Karpas-422 (cell line): Measurements from ENCODE around the gene FAM210B. TPM values are rescaled to one million over a fixed set of nuclear protein-coding genes. Genes with fewer than 3 reads are reported as not detected.

Experiments
- DNase-seq: peaks from one replicate; pipeline ENCODE4 v3.0.0-alpha.2; 2015
- H2AFZ ChIP-seq: fragments of 200-600 bp; sonication (generic); 2 replicates; pipeline ENCODE4 v1.6.1; 2014; ENCODE audit warnings: antibody characterized with exemption, low read length, mixed read lengths
- H3K27ac ChIP-seq: fragments of 200-600 bp; sonication (generic); 2 replicates; pipeline ENCODE4 v1.5.1; 2014; ENCODE audit warnings: mild to moderate bottlenecking, low read length, moderate library complexity
- H3K27me3 ChIP-seq: fragments of 200-600 bp; sonication (generic); 2 replicates; pipeline ENCODE4 v1.6.1; 2014; ENCODE audit warnings: low read length, mixed read lengths
- H3K36me3 ChIP-seq: fragments of 200-600 bp; sonication (generic); 2 replicates; pipeline ENCODE4 v1.6.1; 2014; ENCODE audit warnings: low read length, mixed read lengths; ENCODE audit not compliant: insufficient read depth
- H3K4me1 ChIP-seq: fragments of 200-600 bp; sonication (generic); 2 replicates; pipeline ENCODE4 v1.6.1; 2014; ENCODE audit warnings: mild to moderate bottlenecking, low read length, mixed read lengths
- H3K4me2 ChIP-seq: fragments of 200-600 bp; sonication (generic); 2 replicates; pipeline ENCODE4 v1.6.1; 2014; ENCODE audit warnings: low read length, low read depth, mild to moderate bottlenecking; ENCODE audit not compliant: poor library complexity, severe bottlenecking
- H3K4me3 ChIP-seq: fragments of 200-600 bp; sonication (generic); 2 replicates; pipeline ENCODE4 v1.5.1; 2014; ENCODE audit warnings: mild to moderate bottlenecking, antibody characterized with exemption, low read length, mixed read lengths
- H3K79me2 ChIP-seq: fragments of 200-600 bp; sonication (generic); 2 replicates; pipeline ENCODE4 v1.6.1; 2014; ENCODE audit warnings: mild to moderate bottlenecking, low read length, mixed read lengths
- H3K9ac ChIP-seq: fragments of 200-600 bp; sonication (generic); 2 replicates; pipeline ENCODE4 v1.6.0; 2014; ENCODE audit warnings: low read length
- H3K9me2 ChIP-seq: fragments of 200-600 bp; sonication (generic), shearing (Covaris generic); replicated peaks from 2 replicates; pipeline ENCODE4 v1.6.0; 2014; ENCODE audit warnings: mild to moderate bottlenecking, low read length, moderate library complexity; ENCODE audit not compliant: insufficient read depth
- H3K9me3 ChIP-seq: fragments of 300-700, 200-600 bp; sonication (generic); 2 replicates; pipeline ENCODE4 v1.6.1; 2014; ENCODE audit warnings: low read length, mixed read lengths
- H4K20me1 ChIP-seq: fragments of 200-600 bp; sonication (generic); 2 replicates; pipeline ENCODE4 v1.6.1; 2014; ENCODE audit warnings: mild to moderate bottlenecking, antibody characterized with exemption, low read length, low read depth; ENCODE audit not compliant: insufficient read depth
- total RNA-seq: library from RNA; depleted of rRNA; stranded (reverse); fragments of >200 nt; shearing (Covaris generic); gene quantifications from 2 replicates; pipeline ENCODE4 v1.2.3, GENCODE V29; 2014; ENCODE audit warnings: low replicate concordance; rRNA removed

Gene FAM210B, protein sequence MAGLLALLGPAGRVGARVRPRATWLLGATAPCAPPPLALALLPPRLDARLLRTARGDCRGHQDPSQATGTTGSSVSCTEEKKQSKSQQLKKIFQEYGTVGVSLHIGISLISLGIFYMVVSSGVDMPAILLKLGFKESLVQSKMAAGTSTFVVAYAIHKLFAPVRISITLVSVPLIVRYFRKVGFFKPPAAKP
- total RNA-seq: not detected in 2 replicates

DNA sequence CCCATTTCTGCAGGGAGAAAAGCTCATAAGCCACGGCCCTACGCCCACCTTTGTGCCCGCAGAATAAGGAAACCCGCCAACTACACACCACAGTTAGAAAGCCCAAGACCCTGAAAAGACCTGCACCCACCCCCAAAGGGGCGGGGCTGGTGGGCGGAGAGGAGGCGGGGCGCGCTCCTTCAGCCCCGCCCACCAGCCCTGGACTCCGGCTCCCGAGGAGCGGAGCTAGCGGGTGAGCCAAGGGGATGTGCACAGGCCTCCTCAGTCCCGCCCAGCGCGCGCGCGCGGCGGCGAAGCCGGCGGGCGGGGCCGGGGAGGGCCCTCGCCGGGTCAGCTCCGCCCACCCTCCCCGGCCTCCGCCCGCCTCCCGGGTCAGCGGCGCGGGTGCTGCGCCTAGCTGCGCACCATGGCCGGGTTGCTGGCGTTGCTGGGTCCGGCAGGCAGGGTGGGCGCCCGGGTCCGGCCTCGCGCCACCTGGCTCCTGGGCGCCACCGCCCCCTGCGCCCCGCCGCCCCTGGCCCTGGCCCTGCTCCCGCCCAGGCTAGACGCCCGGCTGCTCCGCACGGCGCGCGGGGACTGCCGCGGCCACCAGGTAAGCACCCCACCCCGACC is at the start of gene FAM210B:
Gene FAM210B, plus strand, starts transcription at position 375 of the 612 bp plus-strand sequence. Its CDS starts 32 bp downstream, at position 407.
- Histone ChIP-seq H3K4me2 (no peak within 1 kb of the TSS), H2AFZ (no peak within 1 kb of the TSS), H3K27ac (no peak within 1 kb of the TSS), H3K9ac (no peak within 1 kb of the TSS), H3K27me3 (no peaks in the 10 kb centered on the region), H4K20me1 (0 out of 2 replicates have a peak, but pooled peaks cover 3% of the 10 kb centered on the region), H3K9me3 (no peaks in the 10 kb centered on the region), H3K79me2 (no peaks in the 10 kb centered on the region), H3K4me3 (no peak within 1 kb of the TSS), H3K4me1 (no peaks in the 10 kb centered on the region; the same call in 1 of the 2 replicates), H3K36me3 (no peaks in the 10 kb centered on the region), H3K9me2 (no peaks in the 10 kb centered on the region)
- peak; percentile 79 for DNase-seq

DNA sequence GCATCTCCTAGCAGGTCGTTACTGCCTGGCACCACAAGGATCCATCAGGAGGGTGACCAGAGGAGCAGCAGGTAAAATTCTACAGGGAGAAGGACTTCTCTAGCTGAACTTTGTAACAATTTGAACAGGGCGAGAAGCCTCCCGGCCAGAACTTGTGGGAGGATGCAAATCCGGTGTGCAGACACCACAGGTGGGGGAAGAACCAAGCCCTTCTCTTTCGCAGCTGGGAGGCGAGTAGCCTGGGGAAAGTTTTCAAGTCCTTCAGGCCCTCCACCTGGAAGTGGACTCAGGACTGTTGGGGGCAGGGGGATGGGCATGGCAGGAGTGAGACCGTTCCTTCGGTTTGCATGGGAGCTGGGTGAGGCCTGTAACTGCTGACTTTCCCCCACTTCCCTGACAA is 42.7 kb upstream of the FAM210B start:
- DNase-seq: no peak
- Histone ChIP-seq H3K9ac (no peak overlapping the region), H3K4me3 (no peak overlapping the region), H3K27ac (no peak overlapping the region), H3K4me1 (no peaks in the 10 kb centered on the region), H3K36me3 (no peaks in the 10 kb centered on the region), H2AFZ (no peak overlapping the region), H3K79me2 (no peaks in the 10 kb centered on the region), H3K9me2 (no peaks in the 10 kb centered on the region), H4K20me1 (no peaks in the 10 kb centered on the region), H3K4me2 (no peak overlapping the region), H3K27me3 (no peaks in the 10 kb centered on the region; the same call in 1 of the 2 replicates), H3K9me3 (no peaks in the 10 kb centered on the region)

DNA sequence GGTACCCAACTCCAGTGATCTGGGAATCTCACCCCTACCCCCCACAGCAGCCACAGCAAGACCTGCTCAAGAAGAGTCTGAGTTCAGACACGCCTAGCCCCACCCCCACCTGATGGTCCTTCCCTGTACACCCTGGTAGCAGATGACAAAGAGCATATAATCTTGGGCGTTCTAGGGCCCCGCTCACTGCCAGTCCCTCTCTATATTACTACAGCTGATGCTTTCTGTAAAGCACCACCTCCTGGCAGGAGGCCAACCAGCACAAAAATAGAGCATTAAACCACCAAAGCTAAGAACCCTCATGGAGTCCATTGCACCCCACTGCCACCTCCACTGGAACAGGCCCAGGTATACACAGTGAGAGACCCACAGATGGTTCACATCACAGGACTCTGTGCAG is 42.3 kb upstream of the FAM210B start:
- H3K27ac ChIP-seq: no peak overlapping the region
- no peaks in the 10 kb centered on the region for H3K4me1 ChIP-seq
- no peak overlapping the region for H2AFZ ChIP-seq
- no peaks in the 10 kb centered on the region for H3K36me3 ChIP-seq
- no peaks in the 10 kb centered on the region; the same call in 1 of the 2 replicates for H3K27me3 ChIP-seq
- no peak overlapping the region for H3K4me2 ChIP-seq
- H4K20me1 ChIP-seq: no peaks in the 10 kb centered on the region
- H3K79me2 ChIP-seq: no peaks in the 10 kb centered on the region
- H3K9me2 ChIP-seq: no peaks in the 10 kb centered on the region
- DNase-seq: no peak
- no peaks in the 10 kb centered on the region for H3K9me3 ChIP-seq
- H3K4me3 ChIP-seq: no peak overlapping the region
- no peak overlapping the region for H3K9ac ChIP-seq

DNA sequence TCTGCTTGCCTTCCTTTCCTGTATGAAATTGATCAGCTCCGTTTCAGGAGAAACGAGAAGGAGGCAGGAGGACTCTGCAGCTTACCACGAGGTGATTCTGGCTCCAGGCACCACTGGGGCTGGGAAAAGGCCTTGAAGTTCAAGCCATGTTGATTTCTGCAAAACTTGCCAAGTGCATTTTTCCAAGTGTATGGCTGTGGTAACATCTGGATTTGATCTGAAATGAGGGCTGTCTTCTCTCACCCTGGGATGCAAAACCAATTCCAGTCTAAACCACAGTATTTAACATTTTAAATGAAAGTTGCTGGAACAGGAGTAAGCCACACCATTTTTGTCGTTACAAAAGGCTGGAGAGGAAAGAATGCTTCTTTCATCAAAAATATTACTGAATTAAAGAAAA is 36.1 kb upstream of the FAM210B start:
- DNase-seq: peak; percentile 24
- Histone ChIP-seq H3K9me2 (no peaks in the 10 kb centered on the region), H4K20me1 (no peaks in the 10 kb centered on the region), H3K27ac (no peak overlapping the region), H3K4me3 (no peak overlapping the region), H3K79me2 (no peaks in the 10 kb centered on the region), H3K4me1 (no peaks in the 10 kb centered on the region), H3K36me3 (no peaks in the 10 kb centered on the region), H3K4me2 (no peak overlapping the region), H3K9ac (no peak overlapping the region), H3K27me3 (no peaks in the 10 kb centered on the region), H2AFZ (no peak overlapping the region), H3K9me3 (no peaks in the 10 kb centered on the region)

DNA sequence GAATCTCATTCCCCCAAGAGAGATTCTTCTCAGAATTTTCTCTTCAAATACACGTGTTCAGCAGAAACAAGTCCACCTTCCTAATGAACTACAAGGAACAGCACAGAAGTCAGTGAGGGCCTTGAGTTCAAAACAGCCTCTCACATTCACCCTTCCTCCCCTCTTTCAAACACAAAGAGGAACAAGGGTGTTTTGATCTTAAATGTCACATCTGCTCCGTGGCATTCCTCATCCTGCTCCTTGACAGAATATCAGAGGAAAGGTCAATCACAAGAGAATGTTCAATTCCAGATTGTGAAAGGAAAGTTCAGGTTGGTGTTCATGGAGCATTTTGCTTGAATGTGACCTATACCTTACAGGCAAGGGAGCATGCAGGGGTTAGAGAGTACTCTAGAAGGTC is 35.6 kb upstream of the FAM210B start:
- DNase-seq: peak; percentile 29
- H3K4me1 ChIP-seq: no peaks in the 10 kb centered on the region
- H2AFZ ChIP-seq: no peak overlapping the region
- H3K79me2 ChIP-seq: no peaks in the 10 kb centered on the region
- no peak overlapping the region for H3K4me3 ChIP-seq
- no peak overlapping the region for H3K9ac ChIP-seq
- H3K36me3 ChIP-seq: no peaks in the 10 kb centered on the region
- no peak overlapping the region for H3K27ac ChIP-seq
- no peak overlapping the region for H3K4me2 ChIP-seq
- H3K9me3 ChIP-seq: no peaks in the 10 kb centered on the region
- no peaks in the 10 kb centered on the region for H3K27me3 ChIP-seq
- H4K20me1 ChIP-seq: no peaks in the 10 kb centered on the region
- H3K9me2 ChIP-seq: no peaks in the 10 kb centered on the region

DNA sequence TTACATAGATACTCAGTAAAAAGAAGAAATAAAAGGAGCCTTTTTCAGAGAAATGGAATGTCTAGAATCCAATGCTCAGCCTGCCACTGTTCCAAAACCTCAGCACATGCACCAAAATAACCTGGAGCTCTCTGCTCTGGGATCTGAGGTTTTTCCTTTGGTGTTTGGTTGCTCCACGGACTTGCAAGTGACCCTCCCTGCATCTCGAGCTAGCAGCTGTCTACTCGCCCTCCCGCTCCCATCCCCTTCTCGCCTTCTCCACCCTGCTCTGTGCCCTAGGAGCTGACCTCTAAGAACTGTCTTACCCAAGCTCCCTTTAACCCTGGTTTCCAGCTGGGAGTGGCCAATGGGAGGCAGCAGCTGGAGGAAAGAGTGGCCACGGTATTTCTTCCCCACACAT is 35.1 kb upstream of the FAM210B start:
- no peaks in the 10 kb centered on the region for H3K4me1 ChIP-seq
- no peaks in the 10 kb centered on the region for H3K9me2 ChIP-seq
- no peaks in the 10 kb centered on the region for H4K20me1 ChIP-seq
- no peaks in the 10 kb centered on the region for H3K79me2 ChIP-seq
- H3K4me2 ChIP-seq: no peak overlapping the region
- no peaks in the 10 kb centered on the region for H3K9me3 ChIP-seq
- H3K4me3 ChIP-seq: no peak overlapping the region
- no peaks in the 10 kb centered on the region for H3K27me3 ChIP-seq
- no peak overlapping the region for H3K27ac ChIP-seq
- no peak overlapping the region for H3K9ac ChIP-seq
- DNase-seq: no peak
- H3K36me3 ChIP-seq: no peaks in the 10 kb centered on the region
- no peak overlapping the region for H2AFZ ChIP-seq

DNA sequence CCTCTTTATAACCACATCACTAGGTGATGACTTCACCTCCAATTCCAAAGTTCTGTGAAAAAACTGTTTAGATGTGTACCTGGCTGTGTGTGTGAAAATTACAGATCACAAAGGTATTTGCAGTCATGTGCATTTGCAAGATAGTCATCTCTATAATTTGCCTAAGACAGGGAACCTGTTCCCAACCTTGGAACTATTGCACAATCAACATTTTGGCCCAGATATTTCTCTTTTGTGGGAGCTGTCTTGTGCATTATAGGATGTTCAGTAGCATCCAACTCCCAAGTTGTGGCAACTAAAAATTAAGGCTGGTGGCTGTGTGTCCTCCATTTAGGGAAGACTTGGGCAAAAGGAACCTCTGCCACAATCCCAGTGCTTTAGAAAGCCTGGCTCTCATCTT is 34.0 kb upstream of the FAM210B start:
- no peak overlapping the region for H3K9ac ChIP-seq
- H3K4me1 ChIP-seq: no peaks in the 10 kb centered on the region
- H3K4me3 ChIP-seq: no peak overlapping the region
- DNase-seq: no peak
- no peaks in the 10 kb centered on the region for H3K9me2 ChIP-seq
- no peaks in the 10 kb centered on the region for H3K79me2 ChIP-seq
- no peaks in the 10 kb centered on the region for H3K36me3 ChIP-seq
- H3K27me3 ChIP-seq: no peaks in the 10 kb centered on the region
- no peak overlapping the region for H2AFZ ChIP-seq
- H4K20me1 ChIP-seq: no peaks in the 10 kb centered on the region
- no peaks in the 10 kb centered on the region for H3K9me3 ChIP-seq
- H3K27ac ChIP-seq: no peak overlapping the region
- H3K4me2 ChIP-seq: no peak overlapping the region

DNA sequence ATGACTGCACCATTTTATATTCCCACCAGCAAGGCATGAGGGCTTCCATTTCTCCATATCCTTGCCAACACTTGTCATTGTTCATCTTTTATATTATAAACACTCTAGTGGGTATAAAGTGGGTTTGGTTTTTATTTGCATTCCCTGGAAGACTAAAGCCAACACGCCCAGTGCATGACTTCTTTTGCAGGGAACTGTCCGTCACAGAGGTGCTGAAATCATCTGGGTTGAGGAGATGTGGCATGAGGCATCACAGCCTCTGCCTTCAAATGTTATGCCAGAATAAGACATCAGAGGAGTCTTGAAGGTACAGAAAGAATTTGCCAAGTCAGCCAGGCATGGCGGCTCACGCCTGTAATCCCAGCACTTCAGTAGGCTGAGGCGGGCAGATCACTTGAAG is 29.9 kb upstream of the FAM210B start:
- peak; percentile 61 for DNase-seq
- no peaks in the 10 kb centered on the region for H3K9me3 ChIP-seq
- H3K4me1 ChIP-seq: no peaks in the 10 kb centered on the region

More for the DNA sequence above, 29.9 kb upstream of the FAM210B start:
- Histone ChIP-seq H3K27ac (no peak overlapping the region), H3K36me3 (no peaks in the 10 kb centered on the region), H4K20me1 (no peaks in the 10 kb centered on the region), H3K4me2 (no peak overlapping the region), H3K79me2 (no peaks in the 10 kb centered on the region), H3K9ac (no peak overlapping the region), H3K27me3 (no peaks in the 10 kb centered on the region), H3K9me2 (no peaks in the 10 kb centered on the region), H3K4me3 (no peak overlapping the region), H2AFZ (no peak overlapping the region)
